K562 (cell line): ENCODE data around the gene ENSA. TPM values are rescaled to one million over a fixed set of nuclear protein-coding genes. Genes with fewer than 3 reads are reported as not detected.

Experiments
- ARID1B ChIP-seq: fragments of 450-650 bp; IDR thresholded peaks from 2 replicates; pipeline ENCODE4 v1.6.1; 2016; ENCODE audit warnings: antibody characterized with exemption, mild to moderate bottlenecking, inconsistent platforms
- ATF6 ChIP-seq: sonication (generic); formaldehyde crosslinking; IDR thresholded peaks from 2 replicates; pipeline ENCODE4 v1.4.0; 2020; ENCODE audit warnings: mild to moderate bottlenecking, missing genetic modification reagents
- ETV6 ChIP-seq, 3 experiments: fragments of 150-350 bp in 1 of 3; sonication (generic) in 1 of 3; formaldehyde crosslinking in 1 of 3; IDR thresholded peaks; 2 replicates each; pipeline versions ENCODE4 v1.6.1 to v1.8.0; 2014 to 2022; ENCODE audit warnings: borderline replicate concordance in 2 of 3, low read depth in 2 of 3, antibody characterized with exemption in 1 of 3, low read length in 1 of 3, mild to moderate bottlenecking in 1 of 3, missing genetic modification reagents in 1 of 3
- IRF2 ChIP-seq: sonication (generic); formaldehyde crosslinking; IDR thresholded peaks from 2 replicates; pipeline ENCODE4 v1.8.1; 2022; ENCODE audit warnings: mild to moderate bottlenecking, missing genetic modification reagents
- NCOA6 ChIP-seq: fragments of 450-650 bp; IDR thresholded peaks from 2 replicates; pipeline ENCODE4 v1.6.1; 2017; ENCODE audit warnings: mild to moderate bottlenecking
- NCOR1 ChIP-seq: fragments of 450-650 bp; IDR thresholded peaks from 2 replicates; pipeline ENCODE4 v1.6.1; 2016; ENCODE audit warnings: mild to moderate bottlenecking, moderate library complexity
- NFIX ChIP-seq: fragments of 250-450 bp; sonication (Bioruptor Pico); IDR thresholded peaks from 2 replicates; pipeline ENCODE4 v1.4.0; 2020; ENCODE audit warnings: low read depth, mild to moderate bottlenecking, moderate library complexity
- REST ChIP-seq, 2 experiments: fragments of 450-650 bp; formaldehyde crosslinking in 1 of 2; IDR thresholded peaks; 2 replicates each; pipeline versions ENCODE4 v1.4.0 to v1.6.1; 2014 to 2020; ENCODE audit warnings: mild to moderate bottlenecking in 2 of 2, borderline replicate concordance in 1 of 2, low read depth in 1 of 2
- SRSF3 ChIP-seq: fragments of 200-400 bp; formaldehyde crosslinking; IDR thresholded peaks from 2 replicates; pipeline ENCODE4 v1.6.1; 2016; ENCODE audit warnings: mild to moderate bottlenecking, low read length, moderate library complexity; ENCODE audit not compliant: insufficient read depth
- SRSF7 ChIP-seq: fragments of 200-400 bp; formaldehyde crosslinking; optimal IDR thresholded peaks from 2 replicates; pipeline ENCODE3; 2017; ENCODE audit warnings: mild to moderate bottlenecking, low read depth, low read length
- TFAM ChIP-seq: fragments of 250-450 bp; sonication (Bioruptor Pico); conservative IDR thresholded peaks from 2 replicates; pipeline ENCODE4 v1.5.0; 2021; ENCODE audit warnings: mild to moderate bottlenecking, moderate library complexity
- TFAP4 ChIP-seq: sonication (generic); formaldehyde crosslinking; IDR thresholded peaks from 2 replicates; pipeline ENCODE4 v1.8.0; 2022; ENCODE audit warnings: missing genetic modification reagents, mild to moderate bottlenecking, moderate library complexity, borderline replicate concordance
- ZNF146 ChIP-seq: IDR thresholded peaks from one replicate; pipeline ENCODE4 v1.6.1; 2018; ENCODE audit warnings: missing compliant biosample characterization; ENCODE audit not compliant: unreplicated experiment
- polyA plus RNA-seq, 8 experiments: library from polyadenylated mRNA; depleted of rRNA in 4 of 8; stranded (reverse) in 5 of 8; unstranded in 3 of 8; fragments of >200 nt; fragmentation: Nextera tagmentation in 2 of 8; fragmentation: Illumina TruSeq in 1 of 8; extraction: Ambion mirVana in 2 of 8; extraction: Trizol in 1 of 8; gene quantifications; 2 replicates each; pipeline versions ENCODE4 v1.2.1 to v1.2.3, GENCODE V29; 2011 to 2014; ENCODE audit warnings: inconsistent platforms in 1 of 8, missing spikeins in 1 of 8
- total RNA-seq, 7 experiments: library from RNA; depleted of rRNA in 6 of 7; stranded (reverse); fragments of >200 nt in 6 of 7; fragmentation: Illumina TruSeq in 2 of 7; extraction: Trizol in 2 of 7; gene quantifications; 2 replicates each; pipeline versions ENCODE4 v1.2.1 to v1.2.3, GENCODE V29; 2011 to 2021; ENCODE audit warnings: low replicate concordance in 1 of 7
- TF ChIP-seq, protein P1 (sequence below): sonication (generic); formaldehyde crosslinking; IDR thresholded peaks from 2 replicates; pipeline ENCODE4 v1.8.0; 2022; ENCODE audit warnings: mild to moderate bottlenecking, low read depth, missing genetic modification reagents

Gene ENSA
- total and polyA plus RNA-seq, 9 of the 15 experiments (the other 6 are each of a cell fraction or from before 2014, with no cell fraction given): 68.1 to 605 (median 188) TPM

- TF ChIP-seq ATF6 (CRISPR knock-in tag) (0 out of 2 replicates have a peak, but pooled peaks have one; percentile 21), REST (IDR thresholded peaks at IDR 0.05; ENCODE audit: borderline replicate concordance) (no peak), REST (CRISPR knock-in tag; IDR thresholded peaks at IDR 0.05; ENCODE audit: low read depth) (no peak), SRSF7 (no peak), IRF2 (no peak), TFAP4 (CRISPR knock-in tag) (no peak), ZNF146 (CRISPR knock-in tag) (no peak), NFIX (CRISPR knock-in tag) (no peak), ETV6 (IDR thresholded peaks at IDR 0.05; ENCODE audit: borderline replicate concordance in 1 of 2, low read depth in 2 of 2, low read length in 1 of 2) (no peak), ETV6 (CRISPR knock-in tag; IDR thresholded peaks at IDR 0.05; ENCODE audit: borderline replicate concordance) (no peak), NCOR1 (peak; percentile 26; the same call in 1 of the 2 replicates), NCOA6 (no peak), ARID1B (peak; percentile 22; the same call in 1 of the 2 replicates), SRSF3 (no peak), TFAM (CRISPR knock-in tag) (no peak)
- TF ChIP-seq, protein P1, sequence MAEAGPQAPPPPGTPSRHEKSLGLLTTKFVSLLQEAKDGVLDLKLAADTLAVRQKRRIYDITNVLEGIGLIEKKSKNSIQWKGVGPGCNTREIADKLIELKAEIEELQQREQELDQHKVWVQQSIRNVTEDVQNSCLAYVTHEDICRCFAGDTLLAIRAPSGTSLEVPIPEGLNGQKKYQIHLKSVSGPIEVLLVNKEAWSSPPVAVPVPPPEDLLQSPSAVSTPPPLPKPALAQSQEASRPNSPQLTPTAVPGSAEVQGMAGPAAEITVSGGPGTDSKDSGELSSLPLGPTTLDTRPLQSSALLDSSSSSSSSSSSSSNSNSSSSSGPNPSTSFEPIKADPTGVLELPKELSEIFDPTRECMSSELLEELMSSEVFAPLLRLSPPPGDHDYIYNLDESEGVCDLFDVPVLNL: no peak
Measured at GRCh38 chr1:150622303-150622975, 7.0 kb downstream of the ENSA start (continued).
